Right lobe of liver (tissue), 6 donors: Measurements from ENCODE around the gene ERC2. TPM values are rescaled to one million over a fixed set of nuclear protein-coding genes. Genes with fewer than 3 reads are reported as not detected.
A peak's percentile ranks its signal among the peaks of the same experiment; 100 is the strongest.

Experiments
- ATAC-seq, 4 donors: fragments of 200-7000 bp; cut with Tn5 transposase; one replicate each; pipeline ENCODE4 v1.9.1; 2020; ENCODE audit warnings: mild to moderate bottlenecking in 4 of 4, moderate library complexity in 4 of 4
- DNase-seq, 3 donors: peaks; one replicate each; pipeline ENCODE4 v3.0.0-alpha.2; 2020
- H3K27ac ChIP-seq, 3 donors: fragments of 200-600 bp; one replicate each; pipeline ENCODE4 v1.8.0; 2022
- H3K27me3 ChIP-seq, 2 donors: fragments of 200-600 bp; one replicate each; pipeline ENCODE4 v1.8.0; 2022
- H3K36me3 ChIP-seq, 4 donors: fragments of 200-600 bp; sonication (generic) in 1 of 4; one replicate each; pipeline versions ENCODE4 v1.5.1 to v1.8.0; 2017 to 2022; ENCODE audit warnings: control low read depth in 1 of 4
- H3K4me1 ChIP-seq, 4 donors: fragments of 200-600 bp; sonication (generic) in 1 of 4; one replicate each; pipeline versions ENCODE4 v1.5.1 to v1.8.0; 2017 to 2022; ENCODE audit warnings: control low read depth in 1 of 4
- H3K4me3 ChIP-seq, 3 donors: fragments of 200-600 bp; one replicate each; pipeline ENCODE4 v1.8.0; 2022
- H3K9me3 ChIP-seq, 4 donors: fragments of 200-600 bp; sonication (generic) in 1 of 4; one replicate each; pipeline versions ENCODE4 v1.5.1 to v1.8.0; 2017 to 2022; ENCODE audit warnings: control low read depth in 1 of 4
- POLR2A ChIP-seq: fragments of 450-650 bp; IDR thresholded peaks from one replicate; pipeline ENCODE4 v1.6.1; 2017; ENCODE audit warnings: antibody characterized with exemption, mild to moderate bottlenecking
- WGBS: methylation state at CpG from one replicate; pipeline ENCODE4 v1.1.6; 2018; ENCODE audit warnings: low coverage, low lambda C conversion rate; ENCODE audit not compliant: insufficient coverage; ENCODE audit errors: missing lambda C conversion rate; 5-methylcytosine and 5-hydroxymethylcytosine counted together
- intact Hi-C, 2 donors: fragments of 100-400 bp; cut with DNase I; formaldehyde crosslinking; loops; one replicate each; pipeline versions ENCODE4 v1.11.2 to v1.14.1; 2022
- total RNA-seq, 6 experiments: library from RNA; depleted of rRNA in 2 of 6; stranded (reverse); fragments of >200 nt in 2 of 6; fragmentation: NEBNext Ultra II Directional in 3 of 6; extraction: Animal tissue kit (Norgen Biotek cat#: 25700) in 3 of 6; gene quantifications; one replicate each; pipeline versions ENCODE4 v1.1.0 to v1.2.4, GENCODE V29; 2016 to 2023
- TF ChIP-seq, protein P1 (sequence below), 4 donors: fragments of 200-600 bp in 3 of 4; fragments of 450-650 bp in 1 of 4; IDR thresholded peaks; one replicate each; pipeline versions ENCODE4 v1.5.1 to v1.8.0; 2016 to 2022; ENCODE audit warnings: antibody characterized with exemption in 4 of 4, mild to moderate bottlenecking in 2 of 4
- donor health status: DM: no; HTN: yes; CAD: no.
- donor health status: DM: no; HTN: no; CAD: no.
- donor health status: DM: no; HTN: no; CAD: no.
- donor health status: DM: no; HTN: yes; CAD: no.
- donor health status: DM: no; HTN: yes; CAD: no.

The ERC2 gene
- total RNA-seq, 6 experiments from 2014 or later = not detected

DNA sequence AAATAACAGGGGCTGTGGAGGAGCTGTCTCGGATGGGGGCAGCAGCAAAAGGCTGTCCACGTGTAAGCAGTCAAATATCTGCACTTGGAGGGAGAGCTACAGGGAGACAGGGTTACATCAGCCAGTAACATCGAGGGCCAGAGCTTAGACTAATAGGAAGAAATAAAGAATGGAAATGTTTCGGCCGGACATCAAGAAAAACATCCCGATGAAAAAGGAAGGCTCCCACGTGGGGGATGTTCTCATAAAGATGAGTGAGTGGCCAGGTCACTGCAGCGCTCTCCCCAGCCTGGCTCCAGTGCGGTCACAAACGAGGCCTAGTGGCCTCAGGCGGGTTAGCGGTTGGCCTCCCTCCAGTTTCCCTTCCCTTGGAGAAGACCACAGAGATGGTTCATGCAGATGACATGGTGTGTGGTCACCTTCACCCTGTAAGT, 925.1 kb downstream of the ERC2 start:
- peaks cover 0 to 3% (median 0%) of the 10 kb centered on the region in 4 donors for H3K4me1 ChIP-seq
- TF ChIP-seq, protein P1, sequence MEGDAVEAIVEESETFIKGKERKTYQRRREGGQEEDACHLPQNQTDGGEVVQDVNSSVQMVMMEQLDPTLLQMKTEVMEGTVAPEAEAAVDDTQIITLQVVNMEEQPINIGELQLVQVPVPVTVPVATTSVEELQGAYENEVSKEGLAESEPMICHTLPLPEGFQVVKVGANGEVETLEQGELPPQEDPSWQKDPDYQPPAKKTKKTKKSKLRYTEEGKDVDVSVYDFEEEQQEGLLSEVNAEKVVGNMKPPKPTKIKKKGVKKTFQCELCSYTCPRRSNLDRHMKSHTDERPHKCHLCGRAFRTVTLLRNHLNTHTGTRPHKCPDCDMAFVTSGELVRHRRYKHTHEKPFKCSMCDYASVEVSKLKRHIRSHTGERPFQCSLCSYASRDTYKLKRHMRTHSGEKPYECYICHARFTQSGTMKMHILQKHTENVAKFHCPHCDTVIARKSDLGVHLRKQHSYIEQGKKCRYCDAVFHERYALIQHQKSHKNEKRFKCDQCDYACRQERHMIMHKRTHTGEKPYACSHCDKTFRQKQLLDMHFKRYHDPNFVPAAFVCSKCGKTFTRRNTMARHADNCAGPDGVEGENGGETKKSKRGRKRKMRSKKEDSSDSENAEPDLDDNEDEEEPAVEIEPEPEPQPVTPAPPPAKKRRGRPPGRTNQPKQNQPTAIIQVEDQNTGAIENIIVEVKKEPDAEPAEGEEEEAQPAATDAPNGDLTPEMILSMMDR (IDR thresholded peaks at IDR 0.05) = no peak
- TF ChIP-seq POLR2A = no peak
- H3K9me3 ChIP-seq = no peaks in the 10 kb centered on the region
- ATAC-seq (no peak), DNase-seq (no peak)
- intact Hi-C loops = no loop called here
- WGBS = 65% methylated on average over 6 of the region's 12 CpGs
- H3K27ac ChIP-seq = no peak overlapping the region
- no peaks in the 10 kb centered on the region for H3K36me3 ChIP-seq
- H3K4me3 ChIP-seq = no peak overlapping the region
- no peaks in the 10 kb centered on the region for H3K27me3 ChIP-seq

DNA sequence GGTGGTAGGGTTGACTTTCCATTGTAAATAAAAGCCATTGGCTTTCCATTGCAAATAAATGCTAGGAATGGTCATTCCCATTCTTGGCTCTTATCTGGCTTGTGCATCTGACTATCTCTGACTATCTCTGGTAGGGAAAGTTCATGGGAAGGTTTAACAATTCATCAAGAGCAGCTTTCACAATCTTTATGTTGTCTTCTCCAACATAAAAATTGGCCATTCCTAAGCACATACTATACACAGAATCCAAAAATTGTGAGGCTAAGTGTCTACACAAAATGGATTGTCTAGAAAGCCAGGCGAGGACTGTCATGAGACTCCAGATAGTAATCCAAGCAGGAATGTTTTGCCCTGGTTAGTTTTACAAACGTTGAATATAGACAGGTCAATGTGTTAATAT, 926.8 kb downstream of the ERC2 start:
- TF ChIP-seq POLR2A = no peak
- TF ChIP-seq, protein P1 (IDR thresholded peaks at IDR 0.05) = no peak
- Histone ChIP-seq H3K9me3 (no peaks in the 10 kb centered on the region), H3K27me3 (no peaks in the 10 kb centered on the region), H3K36me3 (no peaks in the 10 kb centered on the region), H3K4me1 (peaks cover 0 to 12% (median 5%) of the 10 kb centered on the region in 4 donors), H3K27ac (no peak overlapping the region), H3K4me3 (no peak overlapping the region)
- no peak for DNase-seq
- intact Hi-C loops = no loop called here
- WGBS = 5% methylated on average over 2 of the region's 2 CpGs
- ATAC-seq = no peak

DNA sequence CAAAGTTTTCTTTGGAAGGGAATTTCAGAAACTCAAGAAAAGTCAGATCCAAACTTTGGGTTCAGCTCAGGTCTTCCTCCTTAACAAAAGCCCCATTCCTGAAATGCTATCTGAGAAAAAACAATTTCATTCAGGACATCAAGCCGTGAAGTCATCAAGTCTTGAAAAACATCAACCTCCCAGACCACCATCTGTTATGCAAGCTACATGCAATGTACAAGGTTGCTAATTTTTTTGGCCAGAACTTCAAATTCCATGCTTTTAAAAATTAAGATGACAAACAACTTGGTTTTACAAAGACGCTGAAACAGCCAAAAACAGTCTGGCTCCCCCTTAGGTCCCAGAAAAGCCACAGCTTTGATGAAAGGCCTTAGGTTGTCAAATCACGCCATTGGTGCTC, 927.3 kb downstream of the ERC2 start:
- ATAC-seq = no peak
- intact Hi-C loops = no loop called here
- H3K27me3 ChIP-seq = no peaks in the 10 kb centered on the region
- H3K4me3 ChIP-seq = no peak overlapping the region
- peaks cover 0 to 12% (median 5%) of the 10 kb centered on the region in 4 donors for H3K4me1 ChIP-seq
- no peaks in the 10 kb centered on the region for H3K36me3 ChIP-seq
- H3K27ac ChIP-seq = no peak overlapping the region
- no peak for TF ChIP-seq POLR2A
- TF ChIP-seq, protein P1 (IDR thresholded peaks at IDR 0.05) = no peak
- no peaks in the 10 kb centered on the region for H3K9me3 ChIP-seq
- no peak for DNase-seq
- 86% methylated on average over 2 of the region's 3 CpGs for WGBS

DNA sequence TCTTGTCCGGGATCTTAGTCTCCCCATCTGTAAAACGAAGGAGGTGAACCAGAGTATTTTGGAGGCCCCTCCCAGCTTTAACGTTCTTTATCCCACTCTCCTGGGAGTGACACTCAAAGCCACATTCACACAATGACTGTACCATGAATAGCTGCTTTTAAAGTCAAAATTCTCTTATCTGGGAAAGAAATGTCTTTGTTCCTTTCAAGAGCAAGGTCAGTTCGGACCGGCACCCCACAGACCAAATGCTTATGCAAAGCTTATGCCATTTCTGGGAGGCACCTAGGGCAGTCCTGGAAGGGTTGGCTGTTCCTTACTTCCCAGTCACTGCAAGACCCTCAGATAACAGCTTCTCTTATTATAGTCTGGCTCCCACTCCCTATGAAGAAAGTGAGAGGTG, 927.7 kb downstream of the ERC2 start:
- Histone ChIP-seq H3K27me3 (no peaks in the 10 kb centered on the region), H3K9me3 (no peaks in the 10 kb centered on the region), H3K4me1 (peaks cover 0 to 12% (median 5%) of the 10 kb centered on the region in 4 donors), H3K4me3 (no peak overlapping the region), H3K36me3 (no peaks in the 10 kb centered on the region), H3K27ac (no peak overlapping the region)
- DNase-seq = no peak
- no peak for TF ChIP-seq POLR2A
- TF ChIP-seq, protein P1 (IDR thresholded peaks at IDR 0.05) = no peak
- 75% methylated on average over 5 of the region's 5 CpGs for WGBS
- intact Hi-C loops = no loop called here
- ATAC-seq = no peak

DNA sequence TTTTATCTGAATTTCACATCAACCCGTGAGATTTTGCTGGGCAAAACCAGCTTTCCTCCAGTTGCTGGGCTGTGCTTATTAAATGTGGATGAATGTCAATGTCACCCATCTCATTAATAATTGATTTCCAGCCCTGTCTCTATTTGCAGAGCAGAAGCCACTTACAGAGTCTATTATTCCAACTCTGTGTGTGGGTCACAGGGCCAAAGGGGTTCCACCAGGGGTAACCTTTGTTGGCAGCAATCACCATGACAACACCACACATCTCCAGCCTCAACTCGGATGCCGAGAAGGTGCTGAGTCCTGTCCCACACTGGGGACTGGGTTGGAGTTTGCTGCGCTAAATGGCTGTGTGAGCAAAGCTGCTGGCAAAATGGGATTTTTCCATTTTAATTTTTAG, 930.1 kb downstream of the ERC2 start:
- no peak overlapping the region for H3K27ac ChIP-seq
- no peak for DNase-seq
- intact Hi-C loops = no loop called here
- TF ChIP-seq, protein P1 (IDR thresholded peaks at IDR 0.05) = no peak
- TF ChIP-seq POLR2A = no peak
- no peaks in the 10 kb centered on the region for H3K36me3 ChIP-seq
- peaks cover 0 to 12% (median 5%) of the 10 kb centered on the region in 4 donors for H3K4me1 ChIP-seq
- no peaks in the 10 kb centered on the region for H3K27me3 ChIP-seq
- H3K4me3 ChIP-seq = no peak overlapping the region
- ATAC-seq = peak; percentile 52 to 81 (median 58)
- WGBS = 43% methylated on average over 4 of the region's 4 CpGs
- no peaks in the 10 kb centered on the region for H3K9me3 ChIP-seq
